SJSA1 (cell line): Measurements from ENCODE around the gene UROS. TPM values are rescaled to one million over a fixed set of nuclear protein-coding genes. Genes with fewer than 3 reads are reported as not detected.

Experiments
- DNase-seq, 2 experiments: peaks; one replicate each; pipeline ENCODE4 v3.0.0-alpha.2; 2015 to 2020; ENCODE audit warnings: low spot score in 2 of 2, low read depth in 1 of 2
- H3K27ac ChIP-seq: fragments of 250-450 bp; sonication (Bioruptor Pico); 2 replicates; pipeline ENCODE4 v1.5.1; 2020; ENCODE audit warnings: mild to moderate bottlenecking, moderate library complexity
- H3K27me3 ChIP-seq: fragments of 250-450 bp; sonication (Bioruptor Pico); replicated peaks from 2 replicates; pipeline ENCODE4 v1.5.1; 2020; ENCODE audit warnings: mild to moderate bottlenecking, moderate library complexity
- H3K36me3 ChIP-seq: fragments of 250-450 bp; sonication (Bioruptor Pico); 2 replicates; pipeline ENCODE4 v1.5.1; 2020; ENCODE audit warnings: mild to moderate bottlenecking
- H3K4me1 ChIP-seq: fragments of 250-450 bp; sonication (Bioruptor Pico); replicated peaks from 2 replicates; pipeline ENCODE4 v1.6.1; 2021; ENCODE audit warnings: mild to moderate bottlenecking
- H3K4me3 ChIP-seq: fragments of 250-450 bp; sonication (Bioruptor Pico); 2 replicates; pipeline ENCODE4 v1.5.1; 2020; ENCODE audit warnings: mild to moderate bottlenecking
- H3K9me3 ChIP-seq: fragments of 250-450 bp; sonication (Bioruptor Pico); replicated peaks from 2 replicates; pipeline ENCODE4 v1.5.1; 2020; ENCODE audit warnings: mild to moderate bottlenecking
- total RNA-seq: library from RNA; depleted of rRNA; stranded (reverse); fragments of >200 nt; shearing (Covaris generic); gene quantifications from 2 replicates; pipeline ENCODE4 v1.2.3, GENCODE V29; 2014

Gene UROS
- total RNA-seq, 1 experiment from 2014 or later, result 93.6 TPM

- H3K9me3 ChIP-seq, result no peaks in the 10 kb centered on the region
- H3K4me3 ChIP-seq, result no peak overlapping the region
- no peaks in the 10 kb centered on the region for H3K4me1 ChIP-seq
- DNase-seq, result no peak
- H3K36me3 ChIP-seq, result no peaks in the 10 kb centered on the region
- no peaks in the 10 kb centered on the region for H3K27me3 ChIP-seq
- H3K27ac ChIP-seq, result no peak overlapping the region
Measured at GRCh38 chr10:125774581-125775191, 48.4 kb downstream of the UROS start.

DNA sequence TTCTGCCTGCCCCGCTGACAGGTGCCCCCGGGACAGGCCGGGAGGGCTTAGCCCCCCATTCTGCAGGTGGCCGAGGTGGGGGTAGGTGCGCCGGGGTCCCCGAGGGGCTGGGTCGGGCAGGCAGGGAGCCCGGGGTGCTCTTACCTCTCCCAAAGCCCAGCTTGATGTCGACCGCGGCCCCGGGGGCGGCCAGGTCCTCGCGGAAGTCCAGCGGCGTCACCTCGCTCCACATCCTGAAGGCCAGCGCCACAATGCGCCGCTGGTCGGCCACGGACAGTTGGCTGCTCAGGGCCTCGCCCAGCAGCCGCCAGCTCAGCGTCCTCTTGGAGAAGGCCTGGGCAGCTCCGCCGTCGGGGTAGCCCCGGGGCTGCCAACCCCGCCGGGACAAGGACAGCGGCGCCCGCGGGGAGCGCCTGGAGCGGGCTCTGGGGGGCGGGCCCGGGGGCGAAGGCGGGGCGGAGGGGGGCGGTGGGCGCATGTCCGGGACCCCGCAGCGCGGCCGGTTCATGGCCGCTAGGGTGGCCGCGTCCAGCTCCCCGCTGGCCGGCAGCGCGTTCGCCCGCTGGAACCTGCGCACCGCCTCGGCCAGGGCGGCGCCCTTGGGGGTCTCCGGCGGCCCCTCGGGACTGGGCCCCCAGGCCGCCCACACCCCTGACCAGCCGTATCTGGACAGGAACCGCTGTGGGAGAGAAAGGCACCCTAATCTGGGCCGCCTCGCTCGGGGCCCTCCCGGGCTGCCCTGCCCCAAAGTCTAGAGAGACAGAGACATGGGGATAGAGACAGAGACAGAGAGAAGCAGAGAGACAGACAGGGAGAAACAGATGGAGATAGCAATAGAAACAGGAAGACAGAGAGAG, 49.1 kb downstream of the UROS start:
- no peaks in the 10 kb centered on the region for H3K9me3 ChIP-seq
- H3K4me1 ChIP-seq, result no peaks in the 10 kb centered on the region
- H3K27me3 ChIP-seq, result no peaks in the 10 kb centered on the region
- H3K27ac ChIP-seq, result no peak overlapping the region
- H3K4me3 ChIP-seq, result no peak overlapping the region
- DNase-seq, result no peak
- peaks cover 2% of the 10 kb centered on the region; the same call in 1 of the 2 replicates for H3K36me3 ChIP-seq

GRCh38 chr10:125772864-125773180, 50.2 kb downstream of the UROS start:
- no peaks in the 10 kb centered on the region for H3K27me3 ChIP-seq
- H3K4me3 ChIP-seq, result no peak overlapping the region
- no peak overlapping the region for H3K27ac ChIP-seq
- no peaks in the 10 kb centered on the region for H3K9me3 ChIP-seq
- DNase-seq, result no peak
- peaks cover 5% of the 10 kb centered on the region; the same call in 1 of the 2 replicates for H3K36me3 ChIP-seq
- no peaks in the 10 kb centered on the region for H3K4me1 ChIP-seq

GRCh38 chr10:125772112-125772863, 50.8 kb downstream of the UROS start:
- Histone ChIP-seq H3K4me3 (no peak overlapping the region), H3K27me3 (no peaks in the 10 kb centered on the region), H3K27ac (no peak overlapping the region), H3K36me3 (peaks cover 5% of the 10 kb centered on the region; the same call in 1 of the 2 replicates), H3K9me3 (no peaks in the 10 kb centered on the region), H3K4me1 (no peaks in the 10 kb centered on the region)
- DNase-seq, result no peak

GRCh38 chr10:125770844-125771243, 52.2 kb downstream of the UROS start:
- no peaks in the 10 kb centered on the region for H3K4me1 ChIP-seq
- no peaks in the 10 kb centered on the region for H3K27me3 ChIP-seq
- DNase-seq, result no peak
- H3K36me3 ChIP-seq, result peaks cover 10% of the 10 kb centered on the region
- H3K9me3 ChIP-seq, result no peaks in the 10 kb centered on the region
- no peak overlapping the region for H3K4me3 ChIP-seq
- H3K27ac ChIP-seq, result no peak overlapping the region

DNA sequence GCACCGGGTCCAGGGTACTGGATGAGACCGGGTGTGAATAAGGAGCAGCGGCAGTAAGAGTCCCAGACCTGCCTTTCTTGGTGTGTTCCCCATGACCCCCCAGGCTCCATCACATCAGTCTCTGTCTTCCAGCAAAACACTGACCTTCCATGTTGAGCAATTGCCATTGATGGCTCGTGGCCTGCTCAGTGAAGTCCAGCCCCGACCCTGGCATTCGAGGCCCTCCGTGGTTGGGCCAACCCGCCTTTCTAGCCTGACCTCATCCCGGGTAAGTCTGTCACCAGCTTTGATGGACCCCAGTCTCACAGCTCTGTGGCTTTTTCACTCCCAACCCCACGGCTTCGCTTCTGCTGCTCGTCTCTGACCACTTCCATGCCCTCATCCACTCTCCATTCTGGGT, 53.9 kb downstream of the UROS start:
- H3K36me3 ChIP-seq, result peaks cover 25% of the 10 kb centered on the region
- no peak overlapping the region for H3K27ac ChIP-seq
- no peaks in the 10 kb centered on the region for H3K9me3 ChIP-seq
- H3K4me1 ChIP-seq, result no peaks in the 10 kb centered on the region
- no peaks in the 10 kb centered on the region for H3K27me3 ChIP-seq
- no peak for DNase-seq
- no peak overlapping the region for H3K4me3 ChIP-seq

GRCh38 chr10:125768219-125768855, 54.7 kb downstream of the UROS start:
- no peaks in the 10 kb centered on the region for H3K9me3 ChIP-seq
- DNase-seq, result no peak
- peaks cover 33% of the 10 kb centered on the region for H3K36me3 ChIP-seq
- H3K27me3 ChIP-seq, result no peaks in the 10 kb centered on the region
- no peak overlapping the region for H3K4me3 ChIP-seq
- no peak overlapping the region for H3K27ac ChIP-seq
- no peaks in the 10 kb centered on the region for H3K4me1 ChIP-seq

DNA sequence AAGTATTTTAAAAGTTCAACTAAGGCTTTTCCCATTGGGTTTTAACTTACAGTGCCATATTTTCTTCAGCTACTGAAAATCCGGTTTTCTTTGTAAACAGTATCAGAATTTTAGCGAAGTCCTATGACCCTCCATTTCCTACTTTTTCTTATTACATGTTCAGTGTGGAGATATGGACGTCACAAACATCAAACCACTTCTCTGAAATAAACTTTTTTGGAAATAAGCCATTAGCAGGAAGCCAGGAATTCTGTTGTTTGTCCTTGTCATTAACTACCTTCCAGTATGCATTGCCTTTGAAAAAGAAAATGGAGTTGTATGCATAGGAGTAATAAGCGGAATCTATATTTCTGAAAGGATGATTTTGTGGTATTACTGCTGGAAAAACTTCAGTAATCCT, 56.5 kb downstream of the UROS start:
- Histone ChIP-seq H3K36me3 (peaks cover 47% of the 10 kb centered on the region), H3K4me1 (no peaks in the 10 kb centered on the region), H3K4me3 (no peak overlapping the region), H3K27me3 (no peaks in the 10 kb centered on the region), H3K27ac (no peak overlapping the region), H3K9me3 (no peaks in the 10 kb centered on the region)
- no peak for DNase-seq

GRCh38 chr10:125765835-125766234, 57.2 kb downstream of the UROS start:
- Histone ChIP-seq H3K4me1 (no peaks in the 10 kb centered on the region), H3K27ac (no peak overlapping the region), H3K9me3 (no peaks in the 10 kb centered on the region), H3K4me3 (no peak overlapping the region), H3K36me3 (peaks cover 54% of the 10 kb centered on the region), H3K27me3 (no peaks in the 10 kb centered on the region)
- no peak for DNase-seq

- no peak for DNase-seq
- Histone ChIP-seq H3K36me3 (peaks cover 69% of the 10 kb centered on the region), H3K4me1 (no peaks in the 10 kb centered on the region), H3K4me3 (no peak overlapping the region), H3K27me3 (no peaks in the 10 kb centered on the region), H3K27ac (no peak overlapping the region), H3K9me3 (no peaks in the 10 kb centered on the region)
Measured at GRCh38 chr10:125762692-125763648, 60.1 kb downstream of the UROS start.

GRCh38 chr10:125761961-125762360, 61.1 kb downstream of the UROS start:
- Histone ChIP-seq H3K9me3 (no peaks in the 10 kb centered on the region), H3K27ac (no peak overlapping the region), H3K36me3 (peaks cover 79% of the 10 kb centered on the region), H3K27me3 (no peaks in the 10 kb centered on the region), H3K4me3 (no peak overlapping the region), H3K4me1 (no peaks in the 10 kb centered on the region)
- DNase-seq, result no peak

DNA sequence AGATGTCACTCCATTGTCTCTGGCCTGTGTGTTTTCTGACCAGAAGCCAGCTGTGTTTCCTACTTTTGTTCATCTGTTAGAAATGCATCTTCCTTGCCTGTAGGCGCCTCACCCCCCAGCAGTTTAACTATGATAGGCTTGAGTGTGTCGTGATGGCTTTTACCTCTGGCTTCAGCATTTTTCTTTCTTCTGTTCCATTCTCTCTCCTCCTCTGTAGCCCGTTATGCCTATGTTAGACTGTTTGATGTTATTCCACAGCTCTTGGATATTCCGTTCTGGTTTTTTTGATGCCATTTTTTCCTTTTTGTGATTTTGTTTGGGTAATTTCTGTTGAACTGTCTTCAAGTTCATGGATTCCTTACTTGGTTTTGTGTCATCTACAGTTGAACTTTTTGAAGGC, 65.3 kb downstream of the UROS start:
- DNase-seq, result no peak
- Histone ChIP-seq H3K4me3 (no peak overlapping the region), H3K27ac (no peak overlapping the region), H3K27me3 (no peaks in the 10 kb centered on the region), H3K4me1 (no peaks in the 10 kb centered on the region), H3K9me3 (no peaks in the 10 kb centered on the region), H3K36me3 (peaks cover 82% of the 10 kb centered on the region)
